Skeletal muscle tissue (tissue), 4 donors: ENCODE results near the gene FAF1. TPM values are rescaled to one million over a fixed set of nuclear protein-coding genes. Genes with fewer than 3 reads are reported as not detected.
"Not testable (repeated sequence)": the region's sequence is repeated elsewhere in the genome, so short reads cannot be mapped to it uniquely, and the experiment has no call there.

ENCODE experiments used
- H3K27ac ChIP-seq: one replicate; pipeline ENCODE4 v1.7.0; 2013; ENCODE audit warnings: mild to moderate bottlenecking, low read depth, low read length, inconsistent platforms
- H3K27me3 ChIP-seq, 3 donors: one replicate each; pipeline ENCODE4 v1.7.0; 2013; ENCODE audit warnings: low read length in 3 of 3; ENCODE audit not compliant: control insufficient read depth in 3 of 3, insufficient read depth in 3 of 3
- H3K36me3 ChIP-seq, 3 donors: one replicate each; pipeline ENCODE4 v1.7.0; 2013; ENCODE audit warnings: low read length in 3 of 3; ENCODE audit not compliant: control insufficient read depth in 3 of 3, insufficient read depth in 3 of 3
- H3K4me1 ChIP-seq, 3 donors: one replicate each; pipeline ENCODE4 v1.7.0; 2013; ENCODE audit warnings: low read length in 3 of 3, mild to moderate bottlenecking in 3 of 3; ENCODE audit not compliant: control insufficient read depth in 3 of 3, insufficient read depth in 3 of 3
- H3K4me3 ChIP-seq, 3 donors: one replicate each; pipeline ENCODE4 v1.7.0; 2013; ENCODE audit warnings: low read length in 3 of 3
- H3K9ac ChIP-seq, 3 donors: one replicate each; pipeline ENCODE4 v1.7.0; 2013; ENCODE audit warnings: low read length in 3 of 3, mild to moderate bottlenecking in 3 of 3, moderate library complexity in 2 of 3, low read depth in 1 of 3
- H3K9me3 ChIP-seq, 3 donors: one replicate each; pipeline ENCODE4 v1.7.0; 2013; ENCODE audit warnings: low read length in 3 of 3; ENCODE audit not compliant: control insufficient read depth in 3 of 3
- total RNA-seq: library from RNA; depleted of rRNA; stranded (reverse); fragments of >200 nt; gene quantifications from one replicate; pipeline ENCODE4 v1.2.3, GENCODE V29; 2014
- donor health status: Osteomylitis.

FAF1 gene
- total RNA-seq, 1 donor from 2014 or later = 41.2 TPM

GRCh38 chr1:50542362-50542761 is 417.7 kb downstream of the FAF1 start:
- Histone ChIP-seq H3K4me3 (no peak overlapping the region), H3K27ac (no peak overlapping the region), H3K36me3 (no peaks in the 10 kb centered on the region), H3K9me3 (no peaks in the 10 kb centered on the region), H3K4me1 (no peaks in the 10 kb centered on the region), H3K27me3 (no peaks in the 10 kb centered on the region), H3K9ac (no peak overlapping the region)

DNA sequence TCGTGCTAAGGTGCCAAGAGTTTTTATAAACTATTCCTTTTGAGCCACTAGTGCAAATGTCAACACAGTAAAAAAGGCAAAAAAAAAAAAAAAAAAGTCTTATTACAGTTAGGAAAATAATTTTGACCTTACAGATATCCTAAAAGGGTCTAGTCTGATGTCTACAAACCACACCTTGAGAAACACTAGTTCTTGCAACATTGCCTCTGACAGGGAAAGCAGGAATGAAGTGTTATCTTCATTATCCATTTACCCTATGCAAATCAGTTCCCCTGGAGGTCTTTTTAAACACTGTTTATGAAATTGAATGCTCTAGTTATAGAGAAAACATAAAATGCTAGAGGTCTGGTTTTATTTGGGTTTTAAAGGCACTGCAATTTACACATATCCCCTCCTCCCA is 421.6 kb downstream of the FAF1 start:
- H3K27me3 ChIP-seq = no peaks in the 10 kb centered on the region
- no peak overlapping the region for H3K9ac ChIP-seq
- no peaks in the 10 kb centered on the region for H3K4me1 ChIP-seq
- H3K27ac ChIP-seq = no peak overlapping the region
- H3K4me3 ChIP-seq = no peak overlapping the region
- H3K36me3 ChIP-seq = peaks cover 0 to 2% (median 0%) of the 10 kb centered on the region in 3 donors
- H3K9me3 ChIP-seq = no peaks in the 10 kb centered on the region

GRCh38 chr1:50531601-50532000 is 428.5 kb downstream of the FAF1 start:
- Histone ChIP-seq H3K9ac (no peak overlapping the region), H3K27ac (no peak overlapping the region), H3K9me3 (no peaks in the 10 kb centered on the region), H3K4me1 (no peaks in the 10 kb centered on the region), H3K36me3 (peaks cover 2 to 6% (median 3%) of the 10 kb centered on the region in 3 donors), H3K27me3 (no peaks in the 10 kb centered on the region), H3K4me3 (no peak overlapping the region)

DNA sequence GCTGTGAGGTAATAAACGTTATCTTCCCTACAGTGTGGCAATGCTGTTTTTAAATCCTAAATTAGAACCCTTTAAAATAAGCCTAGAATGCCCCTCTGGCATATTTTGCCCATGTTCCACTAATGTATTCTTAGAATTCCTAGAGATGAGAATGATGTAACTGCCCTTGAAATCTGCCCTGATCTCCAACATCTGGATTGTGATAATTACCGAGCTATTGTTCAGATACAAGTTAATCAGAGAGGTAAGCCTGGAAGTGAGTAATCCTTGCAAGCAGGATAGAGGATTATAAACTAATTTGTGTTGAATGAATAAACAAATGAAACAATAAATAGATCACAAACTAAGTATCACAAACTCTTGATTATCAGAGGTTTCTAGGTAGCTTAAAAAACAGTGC is 429.0 kb downstream of the FAF1 start:
- no peaks in the 10 kb centered on the region for H3K4me1 ChIP-seq
- H3K9me3 ChIP-seq = no peaks in the 10 kb centered on the region
- H3K27me3 ChIP-seq = no peaks in the 10 kb centered on the region
- peaks cover 2 to 6% (median 3%) of the 10 kb centered on the region in 3 donors for H3K36me3 ChIP-seq
- no peak overlapping the region for H3K4me3 ChIP-seq
- no peak overlapping the region for H3K9ac ChIP-seq
- H3K27ac ChIP-seq = no peak overlapping the region

DNA sequence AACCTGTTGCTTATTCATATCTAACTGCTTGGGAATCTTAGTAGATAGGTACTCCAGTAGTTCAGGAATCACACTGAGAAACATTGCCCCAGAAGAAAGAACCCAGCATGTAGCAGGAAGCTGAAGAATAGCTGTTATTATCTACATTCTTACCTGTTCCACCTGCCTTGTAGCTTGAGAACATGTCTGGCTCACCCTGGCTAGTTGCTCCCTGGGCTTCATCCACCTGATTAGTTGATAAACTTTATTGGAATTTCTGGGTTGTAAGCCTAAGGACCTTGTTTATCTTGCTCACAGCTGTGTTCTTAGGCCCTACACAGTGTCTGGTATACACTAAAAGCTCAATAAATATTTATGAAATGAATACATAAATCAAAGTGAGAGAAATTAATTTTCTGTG is 430.6 kb downstream of the FAF1 start:
- Histone ChIP-seq H3K27ac (no peak overlapping the region), H3K36me3 (peaks cover 2 to 6% (median 3%) of the 10 kb centered on the region in 3 donors), H3K9ac (no peak overlapping the region), H3K9me3 (no peaks in the 10 kb centered on the region), H3K4me3 (no peak overlapping the region), H3K4me1 (no peaks in the 10 kb centered on the region), H3K27me3 (no peaks in the 10 kb centered on the region)

GRCh38 chr1:50527987-50528320 is 432.1 kb downstream of the FAF1 start:
- not testable (repeated sequence) for H3K27ac ChIP-seq, H3K36me3 ChIP-seq, H3K27me3 ChIP-seq, H3K4me1 ChIP-seq, H3K9me3 ChIP-seq, H3K9ac ChIP-seq, H3K4me3 ChIP-seq

GRCh38 chr1:50527249-50527986 is 432.6 kb downstream of the FAF1 start:
- no peak overlapping the region for H3K4me3 ChIP-seq
- no peaks in the 10 kb centered on the region for H3K27me3 ChIP-seq
- no peaks in the 10 kb centered on the region for H3K9me3 ChIP-seq
- H3K9ac ChIP-seq = no peak overlapping the region
- no peaks in the 10 kb centered on the region for H3K4me1 ChIP-seq
- no peak overlapping the region for H3K27ac ChIP-seq
- peaks cover 0 to 8% (median 3%) of the 10 kb centered on the region in 3 donors for H3K36me3 ChIP-seq

DNA sequence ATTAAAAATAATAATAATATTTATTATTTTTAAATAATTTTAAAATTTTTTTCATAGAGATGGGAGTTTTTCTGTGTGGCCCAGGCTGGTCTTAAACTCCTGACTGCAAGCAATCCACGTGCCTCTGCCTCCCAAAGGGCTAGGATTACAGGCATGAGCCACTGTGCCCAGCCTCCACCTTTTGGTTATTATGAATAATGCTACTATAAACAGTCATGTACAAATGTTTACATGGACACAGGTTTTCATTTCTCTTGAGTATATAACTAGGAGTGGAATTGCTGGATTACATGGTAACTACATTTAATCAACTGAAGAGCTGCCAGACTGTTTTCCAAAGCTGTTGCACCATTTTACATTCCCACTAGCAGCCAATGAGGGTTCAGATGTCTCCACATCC is 433.6 kb downstream of the FAF1 start:
- Histone ChIP-seq H3K4me1 (no peaks in the 10 kb centered on the region), H3K27me3 (no peaks in the 10 kb centered on the region), H3K36me3 (peaks cover 0 to 8% (median 3%) of the 10 kb centered on the region in 3 donors), H3K9me3 (no peaks in the 10 kb centered on the region), H3K27ac (no peak overlapping the region), H3K9ac (no peak overlapping the region), H3K4me3 (no peak overlapping the region)

GRCh38 chr1:50523548-50523947 is 436.5 kb downstream of the FAF1 start:
- H3K4me3 ChIP-seq = no peak overlapping the region
- peaks cover 2 to 9% (median 5%) of the 10 kb centered on the region in 3 donors for H3K36me3 ChIP-seq
- no peak overlapping the region for H3K27ac ChIP-seq
- no peaks in the 10 kb centered on the region for H3K9me3 ChIP-seq
- no peaks in the 10 kb centered on the region for H3K27me3 ChIP-seq
- H3K4me1 ChIP-seq = no peaks in the 10 kb centered on the region
- no peak overlapping the region for H3K9ac ChIP-seq

GRCh38 chr1:50522691-50523342 is 437.2 kb downstream of the FAF1 start:
- H3K9ac ChIP-seq = no peak overlapping the region
- no peak overlapping the region for H3K27ac ChIP-seq
- H3K4me3 ChIP-seq = no peak overlapping the region
- no peaks in the 10 kb centered on the region for H3K9me3 ChIP-seq
- no peaks in the 10 kb centered on the region for H3K27me3 ChIP-seq
- no peaks in the 10 kb centered on the region for H3K4me1 ChIP-seq
- H3K36me3 ChIP-seq = peaks cover 2 to 9% (median 5%) of the 10 kb centered on the region in 3 donors
